Astrocyte of the cerebellum (primary cell): ENCODE measurements around the gene PUM2.

Experiments used
- DNase-seq: peaks from one replicate; pipeline ENCODE4 v3.0.0-alpha.2; 2011; ENCODE audit warnings: low read depth
- H3K4me3 ChIP-seq: 2 replicates; pipeline ENCODE4 v1.5.1; 2011; ENCODE audit warnings: mild to moderate bottlenecking, low read depth, low read length, moderate library complexity
- CTCF ChIP-seq: IDR thresholded peaks from 2 replicates; pipeline ENCODE4 v1.5.1; 2012; ENCODE audit warnings: low read length, low read depth, moderate library complexity, mild to moderate bottlenecking; ENCODE audit errors: missing control alignments
- in situ Hi-C: cut with HindIII; loops from 2 replicates; pipeline ENCODE4 v1.10.0; 2017; ENCODE audit warnings: low sequenced_read_pairs

Gene PUM2

GRCh38 chr2:20219763-20220380 is 130.8 kb downstream of the PUM2 start:
- no peak for TF ChIP-seq CTCF
- DNase-seq: no peak
- in situ Hi-C loops: no loop called here
- H3K4me3 ChIP-seq: no peak overlapping the region

- in situ Hi-C loops: no loop called here
- TF ChIP-seq CTCF: no peak
- no peak for DNase-seq
- H3K4me3 ChIP-seq: no peak overlapping the region
Observed at GRCh38 chr2:20218331-20219320, 132.0 kb downstream of the PUM2 start.

- no peak for DNase-seq
- in situ Hi-C loops: no loop called here
- no peak for TF ChIP-seq CTCF
- H3K4me3 ChIP-seq: no peak overlapping the region
Observed at GRCh38 chr2:20217041-20217970, 133.3 kb downstream of the PUM2 start.

- no peak for DNase-seq
- TF ChIP-seq CTCF: no peak
- in situ Hi-C loops: no loop called here
- no peak overlapping the region for H3K4me3 ChIP-seq
Observed at GRCh38 chr2:20216130-20217025, 134.3 kb downstream of the PUM2 start.

GRCh38 chr2:20215183-20216040 is 135.2 kb downstream of the PUM2 start:
- in situ Hi-C loops: no loop called here
- no peak overlapping the region for H3K4me3 ChIP-seq
- no peak for TF ChIP-seq CTCF
- no peak for DNase-seq
